ENCODE measurements around the gene OR2B3. TPM values are rescaled to one million over a fixed set of nuclear protein-coding genes. Genes with fewer than 3 reads are reported as not detected.

Gene OR2B3
- total and polyA plus RNA-seq, 8 donors: not detected

DNA sequence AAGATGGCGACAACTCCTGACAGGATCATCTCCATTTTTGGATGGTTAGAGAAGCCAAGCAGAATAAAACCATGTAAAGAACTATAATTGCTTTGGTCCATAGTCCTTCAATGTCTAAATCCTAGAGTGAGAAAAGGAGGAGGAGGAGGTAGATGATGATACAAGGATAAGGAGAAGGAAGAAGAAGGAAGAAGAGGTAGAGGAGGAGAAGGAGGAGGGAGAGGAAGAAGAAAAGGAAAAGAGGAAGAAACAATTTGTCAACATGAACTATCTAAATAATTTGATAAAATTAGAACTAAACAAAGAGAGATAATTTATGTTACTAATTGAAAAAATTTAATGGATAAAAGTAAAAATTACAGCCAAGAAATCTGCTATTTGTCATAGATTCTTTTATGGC, 42.0 kb downstream of the OR2B3 start, which contains the start of gene OR2W1:
TSS of gene OR2W1 (minus strand) at position 101 of the 400 bp plus-strand sequence. CDS start at position 101, 0 bp downstream.
- no peaks in the 10 kb centered on the region for H3K4me1 ChIP-seq
- 47 to 63% methylated on average over 1 of the region's 1 CpG for WGBS, 2 donors
- H3K27me3 ChIP-seq: peaks cover 0 to 41% (median 0%) of the 10 kb centered on the region in 4 donors
- FAIRE-seq: no peak
- TF ChIP-seq, protein P1, sequence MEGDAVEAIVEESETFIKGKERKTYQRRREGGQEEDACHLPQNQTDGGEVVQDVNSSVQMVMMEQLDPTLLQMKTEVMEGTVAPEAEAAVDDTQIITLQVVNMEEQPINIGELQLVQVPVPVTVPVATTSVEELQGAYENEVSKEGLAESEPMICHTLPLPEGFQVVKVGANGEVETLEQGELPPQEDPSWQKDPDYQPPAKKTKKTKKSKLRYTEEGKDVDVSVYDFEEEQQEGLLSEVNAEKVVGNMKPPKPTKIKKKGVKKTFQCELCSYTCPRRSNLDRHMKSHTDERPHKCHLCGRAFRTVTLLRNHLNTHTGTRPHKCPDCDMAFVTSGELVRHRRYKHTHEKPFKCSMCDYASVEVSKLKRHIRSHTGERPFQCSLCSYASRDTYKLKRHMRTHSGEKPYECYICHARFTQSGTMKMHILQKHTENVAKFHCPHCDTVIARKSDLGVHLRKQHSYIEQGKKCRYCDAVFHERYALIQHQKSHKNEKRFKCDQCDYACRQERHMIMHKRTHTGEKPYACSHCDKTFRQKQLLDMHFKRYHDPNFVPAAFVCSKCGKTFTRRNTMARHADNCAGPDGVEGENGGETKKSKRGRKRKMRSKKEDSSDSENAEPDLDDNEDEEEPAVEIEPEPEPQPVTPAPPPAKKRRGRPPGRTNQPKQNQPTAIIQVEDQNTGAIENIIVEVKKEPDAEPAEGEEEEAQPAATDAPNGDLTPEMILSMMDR (IDR thresholded peaks at IDR 0.05): no peak
- intact Hi-C loops (cut with DNase I): no loop called here
- no peak for DNase-seq
- no peaks in the 10 kb centered on the region for H3K36me3 ChIP-seq
- no peak within 1 kb of the TSS for H3K27ac ChIP-seq
- no peaks in the 10 kb centered on the region for H3K9me3 ChIP-seq
- no peak for ATAC-seq
- no peak within 1 kb of the TSS for H3K4me3 ChIP-seq

Other genes with a start within 250 kb of the OR2B3 start
- gene TRIM27, start 163.3 kb downstream of the OR2B3 start, total RNA-seq: 10 to 100 TPM; 24.1 to 33.6 (median 28.4) TPM
- 10 to 100 TPM; 41.8 to 43.3 TPM for gene TRIM27, start 163.3 kb downstream of the OR2B3 start, polyA plus RNA-seq
- 1 to 10 TPM in 1 of 6 donors, under 1 TPM in 5; 0.19 to 1.2 (median 0.35) TPM for gene ZNF311, start 82.0 kb downstream of the OR2B3 start, total RNA-seq
- 1 to 10 TPM in 1 of 2 donors, under 1 TPM in 1; 0.92 to 1.1 TPM for gene ZNF311, start 82.0 kb downstream of the OR2B3 start, polyA plus RNA-seq
- not detected for gene OR2W1, start 42.1 kb downstream of the OR2B3 start, total RNA-seq
- not detected for gene OR2W1, start 42.1 kb downstream of the OR2B3 start, polyA plus RNA-seq
- gene OR2J1, start 12.2 kb upstream of the OR2B3 start, total RNA-seq: not detected
- gene OR2J1, start 12.2 kb upstream of the OR2B3 start, polyA plus RNA-seq: not detected
- not detected for gene OR2J3, start 20.7 kb upstream of the OR2B3 start, total RNA-seq
- gene OR2J3, start 20.7 kb upstream of the OR2B3 start, polyA plus RNA-seq: not detected
- not detected for gene OR2J2, start 83.6 kb upstream of the OR2B3 start, total RNA-seq
- gene OR2J2, start 83.6 kb upstream of the OR2B3 start, polyA plus RNA-seq: not detected
- not detected for gene OR14J1, start 214.4 kb upstream of the OR2B3 start, total RNA-seq
- gene OR14J1, start 214.4 kb upstream of the OR2B3 start, polyA plus RNA-seq: not detected